NCI-H2081 treated with DMSO at 0.1 percent for 48 hours (cell line): Measurements from ENCODE around the gene ARHGAP26.

Experiments used
- DNase-seq: peaks from one replicate; lab custom pipeline; 2025; lab: John Stamatoyannopoulos, UW

Gene ARHGAP26

DNA sequence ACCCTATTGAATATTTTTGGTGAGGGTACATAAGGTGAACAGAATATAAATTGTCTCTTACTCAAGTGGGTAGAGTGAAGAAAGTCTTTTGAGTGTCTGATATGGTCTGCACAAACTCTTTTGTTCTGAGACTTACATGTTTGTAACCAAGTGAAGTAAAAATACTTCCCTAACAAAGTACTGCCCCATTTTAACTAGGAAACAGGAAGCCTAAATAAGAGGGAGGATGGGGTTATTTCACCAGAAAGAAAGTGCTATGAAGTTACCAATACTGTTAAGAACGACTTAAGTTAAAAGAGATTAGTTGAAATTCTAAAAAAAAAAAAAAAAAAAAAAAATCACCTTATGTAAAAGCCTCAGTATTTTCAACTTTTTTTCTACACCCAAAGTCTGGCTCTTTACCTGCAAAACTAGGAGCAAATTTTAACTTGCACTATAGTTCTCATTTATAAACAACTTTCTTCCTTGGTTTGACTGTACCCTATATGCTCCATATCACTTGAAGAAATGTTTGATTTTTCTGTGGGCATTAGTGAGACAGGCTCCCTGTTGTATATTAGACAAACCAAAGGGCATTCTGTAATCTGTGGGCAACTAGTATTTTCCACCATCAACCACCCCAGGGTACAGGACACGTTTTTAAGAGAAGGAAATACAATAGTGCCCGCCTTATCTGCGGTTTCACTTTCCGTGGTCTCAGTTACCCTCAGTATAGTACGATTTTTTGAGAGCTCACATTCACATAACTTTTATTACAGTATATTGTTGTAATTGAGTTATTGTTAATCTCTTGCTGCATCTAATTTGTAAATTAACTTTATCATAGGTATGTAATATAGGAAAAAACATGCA, 505.6 kb downstream of the ARHGAP26 start:
- DNase-seq, result no peak

DNA sequence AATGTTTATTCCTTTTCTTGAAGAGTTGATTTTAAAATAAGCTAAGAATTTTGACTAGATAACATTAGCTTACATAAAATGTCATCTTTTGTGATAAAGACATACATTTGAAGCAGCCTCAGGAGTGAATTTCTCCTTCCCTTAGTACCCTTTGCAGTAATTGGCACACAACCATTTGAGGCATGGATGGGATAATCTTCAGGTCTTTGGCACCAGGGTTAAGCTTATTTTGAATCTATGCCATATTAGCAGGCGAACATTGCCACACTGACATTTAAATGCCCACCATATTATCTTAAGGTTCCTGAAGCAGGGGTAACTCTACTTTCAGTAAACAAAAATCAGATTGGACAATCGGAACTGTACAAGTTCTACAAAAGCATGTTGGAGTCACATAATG, 507.4 kb downstream of the ARHGAP26 start:
- DNase-seq, result no peak
